Stimulated activated CD4-positive, alpha-beta T cell treated with anti-CD3 and anti-CD28 coated beads, TNF-alpha, amount 100 ng/mL, for 24 hours (primary cell): ENCODE data around the gene HNRNPD.
"Not testable (repeated sequence)": the region's sequence is repeated elsewhere in the genome, so short reads cannot be mapped to it uniquely, and the experiment has no call there.

Experiments
- DNase-seq, 3 experiments: peaks; one replicate each; pipeline ENCODE4 v3.0.0-alpha.2; 2020; ENCODE audit warnings: low read depth in 3 of 3

The HNRNPD gene, protein sequence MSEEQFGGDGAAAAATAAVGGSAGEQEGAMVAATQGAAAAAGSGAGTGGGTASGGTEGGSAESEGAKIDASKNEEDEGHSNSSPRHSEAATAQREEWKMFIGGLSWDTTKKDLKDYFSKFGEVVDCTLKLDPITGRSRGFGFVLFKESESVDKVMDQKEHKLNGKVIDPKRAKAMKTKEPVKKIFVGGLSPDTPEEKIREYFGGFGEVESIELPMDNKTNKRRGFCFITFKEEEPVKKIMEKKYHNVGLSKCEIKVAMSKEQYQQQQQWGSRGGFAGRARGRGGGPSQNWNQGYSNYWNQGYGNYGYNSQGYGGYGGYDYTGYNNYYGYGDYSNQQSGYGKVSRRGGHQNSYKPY

DNA sequence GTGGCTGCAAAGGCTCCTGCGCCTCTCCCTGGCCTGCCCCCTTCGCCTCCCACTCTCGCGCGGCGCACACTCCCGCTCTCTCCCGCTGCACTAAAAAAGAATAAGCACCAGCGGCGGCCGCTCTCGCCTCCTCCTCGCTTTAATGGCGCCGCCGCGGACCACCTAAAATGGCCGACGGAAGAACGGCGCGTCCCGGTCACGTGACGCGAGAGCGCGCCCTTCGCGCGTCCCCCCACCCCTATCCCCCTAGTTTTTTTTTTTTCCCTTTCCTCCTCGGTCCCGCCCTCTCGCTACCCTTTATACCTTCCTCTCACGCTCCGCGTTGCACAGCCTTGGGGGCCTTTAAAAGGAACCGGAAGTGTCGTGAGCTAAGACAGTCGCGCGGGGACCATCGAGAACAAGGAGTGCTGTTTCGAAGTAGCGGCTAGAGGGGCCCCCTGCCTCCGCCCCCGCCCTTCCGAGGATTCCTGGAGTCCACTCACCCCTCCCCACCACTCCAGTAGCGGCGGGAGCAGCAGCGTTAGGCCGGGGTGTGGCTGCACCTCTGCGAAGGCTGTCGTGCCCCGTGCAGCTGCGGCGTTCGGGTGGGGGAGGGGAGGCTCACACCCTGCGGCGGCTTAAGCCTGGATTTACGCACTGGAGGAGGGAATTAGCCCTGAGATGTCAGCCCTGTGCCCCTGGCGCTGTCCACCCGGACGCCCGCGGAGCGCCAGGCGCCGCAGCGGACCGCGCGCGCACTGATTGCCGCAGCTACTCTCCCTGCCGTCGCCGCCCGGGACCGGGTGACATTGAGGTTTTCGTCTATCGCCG is at the start of gene HNRNPD:
Gene HNRNPD, minus strand, starts transcription at position 176 of the 810 bp plus-strand sequence. CDS start 313 bp downstream, outside the sequence.
- DNase-seq = peak; percentile 82 to 95 (median 86)

DNA sequence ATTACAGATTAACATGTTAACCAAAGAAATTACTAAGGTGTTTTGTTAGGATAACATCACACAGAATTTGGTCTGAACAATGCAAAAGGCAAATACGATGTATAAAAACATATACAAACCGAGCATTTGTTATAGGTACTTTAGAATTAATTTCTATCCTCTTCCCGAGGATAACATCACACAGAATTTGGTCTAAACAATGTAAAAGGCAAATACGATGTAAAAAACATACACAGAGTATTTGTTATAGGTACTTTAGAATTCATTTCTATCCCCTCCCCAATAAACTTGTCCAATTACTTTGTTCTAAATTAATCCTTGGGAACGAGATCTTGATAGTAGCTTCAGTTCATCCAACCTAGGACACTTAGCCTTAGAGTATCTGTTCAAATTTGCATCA is 48.8 kb upstream of the HNRNPD start:
- DNase-seq = no peak

DNA sequence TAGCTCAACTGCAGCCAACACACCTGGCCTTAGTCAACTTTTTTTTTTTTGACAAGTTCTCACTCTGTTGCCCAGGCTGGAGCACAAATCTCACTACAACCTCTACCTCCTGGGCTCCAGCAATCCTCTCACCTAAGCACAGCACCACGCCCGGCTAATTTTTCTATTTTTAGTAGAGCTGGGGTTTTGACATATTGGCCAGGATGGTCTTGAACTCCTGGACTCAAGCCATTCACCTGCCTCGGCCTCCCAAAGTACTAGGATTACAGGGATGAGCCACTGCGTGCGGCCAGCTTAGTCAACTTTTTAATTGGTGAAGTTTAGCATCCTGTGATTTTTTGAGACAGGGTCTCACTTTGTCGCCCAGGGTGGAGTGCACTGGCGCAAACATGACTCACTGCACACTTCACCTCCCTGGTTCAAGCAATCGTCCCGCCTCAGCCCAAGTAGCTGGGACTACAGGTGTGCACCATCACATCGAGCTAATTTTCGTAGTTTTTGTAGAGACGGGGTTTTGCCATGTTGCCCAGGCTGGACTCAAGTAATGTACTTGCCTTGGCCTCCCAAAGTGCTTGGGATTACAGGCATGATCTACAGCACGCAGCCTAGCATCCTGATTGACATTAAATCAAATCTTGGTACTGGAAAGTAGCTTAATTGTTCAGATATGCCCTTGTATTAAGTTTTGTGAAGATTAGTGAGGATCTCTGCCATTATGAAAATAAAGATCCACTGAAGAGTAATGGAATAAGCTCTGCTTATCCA is 48.2 kb upstream of the HNRNPD start:
- no peak for DNase-seq

DNA sequence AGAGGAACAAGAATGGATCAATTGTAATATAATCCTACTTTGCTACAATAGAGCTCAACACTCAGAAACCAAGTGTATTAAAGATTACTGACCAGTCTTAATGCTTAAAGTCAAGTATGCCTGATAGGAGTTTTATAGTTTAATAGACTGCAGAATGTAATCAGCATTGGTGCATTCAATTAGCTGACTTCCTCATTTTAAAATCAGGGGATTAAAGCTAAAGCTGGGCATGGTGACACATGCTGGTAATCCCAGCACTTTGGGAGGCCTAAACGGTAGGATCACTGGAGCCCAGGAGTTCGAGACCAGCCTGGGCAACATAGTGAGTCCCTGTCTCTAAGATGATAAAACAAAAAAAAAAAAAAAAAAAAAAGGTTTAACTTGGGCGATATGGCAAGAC is 45.7 kb upstream of the HNRNPD start:
- no peak for DNase-seq

DNA sequence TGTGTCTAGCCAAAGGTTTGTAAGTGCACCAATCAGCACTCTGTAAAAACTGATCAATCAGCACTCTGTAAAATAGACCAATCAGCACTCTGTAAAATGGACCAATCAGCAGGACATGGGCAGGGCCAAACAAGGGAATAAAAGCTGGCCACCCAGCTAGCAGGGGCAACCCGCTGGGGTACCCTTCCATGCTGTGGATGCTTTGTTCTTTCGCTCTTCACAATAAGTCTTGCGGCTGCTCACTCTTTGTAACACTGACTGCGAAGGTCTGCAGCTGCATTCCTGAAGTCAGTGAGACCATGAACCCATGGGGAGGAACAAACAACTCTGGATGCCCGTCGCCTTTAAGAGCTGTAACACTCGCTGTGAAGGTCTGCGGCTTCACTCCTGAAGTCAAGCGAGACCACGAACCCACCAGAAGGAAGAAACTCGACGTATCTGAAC is 42.2 kb upstream of the HNRNPD start:
- DNase-seq = no peak

DNA sequence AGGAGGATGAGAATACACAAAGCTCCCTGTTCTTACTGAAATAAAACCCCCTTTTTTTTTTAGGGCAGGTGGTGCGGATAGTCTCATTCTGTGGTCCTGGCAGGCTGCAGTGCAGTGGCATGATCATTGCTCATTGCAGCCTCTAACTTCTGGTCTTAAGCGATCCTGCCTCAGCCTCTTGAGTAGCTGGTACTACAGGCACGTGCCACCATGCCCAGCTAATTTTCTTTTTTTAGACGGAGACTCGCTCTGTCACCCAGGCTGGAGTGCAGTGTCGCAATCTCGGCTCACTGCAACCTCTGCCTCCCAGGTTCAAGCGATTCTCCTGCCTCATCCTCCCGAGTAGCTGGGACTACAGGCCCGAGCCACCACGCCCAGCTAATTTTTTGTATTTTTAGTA is 41.3 kb upstream of the HNRNPD start:
- DNase-seq = not testable (repeated sequence)

DNA sequence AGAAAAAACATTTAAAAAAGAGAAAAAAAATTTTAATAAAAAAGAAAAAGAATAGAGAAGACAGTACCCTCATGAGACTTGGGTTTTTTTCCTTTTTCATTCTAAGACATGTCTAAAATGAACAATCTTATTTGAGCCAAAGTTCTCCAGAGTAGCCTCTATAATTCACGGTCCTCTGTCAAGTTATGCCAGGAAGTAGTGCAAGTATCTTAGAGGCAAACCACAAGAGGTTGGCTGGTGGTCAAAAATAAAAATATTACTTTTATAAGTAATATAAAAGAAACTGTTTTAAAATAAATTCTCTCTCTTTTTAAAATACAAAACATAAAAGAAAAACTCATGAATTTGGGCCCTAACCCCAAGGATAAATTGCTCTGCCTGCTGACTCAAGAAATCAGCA is 29.9 kb upstream of the HNRNPD start:
- DNase-seq = no peak

DNA sequence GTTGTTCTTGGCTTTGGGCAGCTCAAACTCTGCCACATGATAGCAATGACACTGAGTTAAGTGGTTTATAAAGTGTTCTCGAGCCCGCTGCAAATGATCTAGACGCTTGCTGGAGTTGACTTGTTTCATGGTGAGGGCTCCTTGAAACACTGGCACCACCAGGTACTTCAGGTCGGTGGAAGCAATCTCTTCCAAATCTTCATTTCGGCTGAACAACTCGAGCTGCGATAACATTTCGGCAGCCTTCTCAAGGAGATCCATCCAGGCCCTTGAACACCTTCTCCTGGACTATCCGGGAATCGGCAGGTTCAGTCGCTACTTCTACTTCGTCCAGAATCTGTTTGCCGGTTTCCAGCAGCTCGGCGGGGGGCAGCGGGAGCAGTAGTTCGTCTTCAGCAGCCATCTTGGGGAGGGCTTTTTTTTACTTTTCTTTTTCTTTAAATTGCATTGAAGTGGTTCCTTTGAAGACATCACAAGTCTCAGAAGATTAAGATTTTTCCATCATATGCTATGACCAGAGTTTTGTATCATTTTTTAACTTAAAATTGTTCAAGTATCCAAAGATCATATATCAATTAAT is 28.5 kb upstream of the HNRNPD start:
- no peak for DNase-seq

DNA sequence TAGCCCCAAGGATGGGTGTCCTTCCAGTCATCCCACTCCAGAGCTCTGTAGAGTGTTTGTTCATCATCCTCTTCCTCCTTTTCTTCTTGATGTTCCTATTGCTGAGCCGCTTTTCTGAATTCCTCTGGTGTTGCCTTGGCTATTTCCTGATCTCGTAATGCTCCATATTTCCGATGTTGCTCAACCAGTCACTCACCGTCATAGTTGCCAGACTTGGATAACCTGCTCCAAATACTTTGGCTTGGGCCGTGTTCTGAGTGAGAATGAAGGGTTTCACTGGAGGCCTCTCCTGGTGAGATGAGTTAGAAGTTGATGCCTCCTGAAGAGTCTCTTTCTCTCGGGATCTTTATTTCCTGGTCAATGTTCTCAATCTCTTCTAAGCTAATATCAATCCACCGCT is 27.8 kb upstream of the HNRNPD start:
- no peak for DNase-seq

DNA sequence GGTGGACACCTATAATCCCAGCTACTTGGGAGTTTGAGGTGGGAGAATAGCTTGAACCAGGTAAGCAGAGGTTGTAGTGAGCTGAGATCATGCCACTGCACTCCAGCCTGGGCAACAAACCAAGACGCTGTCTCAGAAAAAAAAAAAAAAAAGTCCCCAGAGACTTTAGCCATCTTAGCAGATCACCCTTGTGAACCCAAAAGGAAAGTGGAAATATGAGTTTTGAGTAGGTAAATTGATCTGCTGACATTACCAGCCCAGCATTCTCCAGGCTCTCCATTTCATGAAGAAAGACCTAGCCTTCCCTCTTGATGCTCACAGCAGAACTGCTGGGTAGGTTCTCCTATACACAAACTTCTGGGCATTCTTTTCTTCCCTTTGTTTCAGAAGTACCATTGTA is 24.5 kb upstream of the HNRNPD start:
- DNase-seq = no peak

DNA sequence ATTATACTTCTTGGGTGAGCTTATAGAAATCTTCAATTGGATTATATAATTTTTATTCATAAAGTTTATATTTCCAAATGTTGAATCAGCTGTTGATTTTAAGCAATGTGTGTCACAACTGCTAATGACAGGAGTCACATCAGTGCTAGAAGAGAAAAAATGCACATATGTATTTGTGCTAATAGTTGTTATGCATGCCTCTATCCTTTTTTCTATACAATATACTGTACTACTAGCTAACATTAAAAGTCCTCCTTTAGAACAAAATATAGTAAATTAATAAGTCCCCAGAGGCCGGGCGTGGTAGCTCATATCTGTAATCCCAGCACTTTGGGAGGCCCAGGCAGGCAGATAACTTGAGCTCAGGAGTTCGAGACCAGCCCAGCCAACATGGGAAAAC is 23.7 kb upstream of the HNRNPD start:
- no peak for DNase-seq

DNA sequence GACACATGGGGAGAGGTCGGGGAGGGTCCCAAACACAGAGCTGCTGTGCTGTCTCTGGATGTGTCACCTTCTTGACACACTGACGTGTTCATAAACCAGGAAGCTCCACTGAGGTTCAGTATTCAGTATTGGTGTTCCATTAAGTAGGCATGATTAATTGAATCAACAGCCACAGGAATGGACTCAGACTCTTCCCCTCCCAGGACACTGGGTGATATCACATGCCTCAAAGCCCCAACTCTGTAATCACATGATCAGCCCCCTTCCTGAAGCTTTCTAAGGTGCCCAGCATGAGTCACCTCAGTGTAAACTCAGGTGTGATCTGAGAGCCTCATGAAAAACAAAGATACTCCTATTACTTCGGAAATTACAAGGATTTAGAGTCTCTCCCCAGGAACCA is 21.1 kb upstream of the HNRNPD start:
- DNase-seq = no peak

DNA sequence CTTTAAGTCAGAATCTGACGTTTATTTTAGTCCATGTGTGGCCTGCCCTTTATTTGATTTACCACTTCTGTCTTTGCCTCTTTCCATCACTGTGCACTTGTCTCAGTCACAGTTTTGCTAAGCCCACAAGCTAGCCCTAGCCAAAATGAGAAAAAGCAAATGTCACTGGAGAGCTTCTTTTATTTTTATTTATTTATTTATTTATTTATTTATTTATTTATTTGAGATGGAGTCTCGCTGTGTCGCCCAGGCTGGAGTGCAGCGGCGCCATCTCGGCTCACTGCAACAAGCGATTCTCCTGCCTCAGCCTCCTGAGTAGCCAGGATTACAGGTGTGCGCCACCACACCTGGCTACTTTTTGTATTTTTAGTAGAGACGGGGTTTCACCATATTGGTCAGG is 16.3 kb upstream of the HNRNPD start:
- not testable (repeated sequence) for DNase-seq

DNA sequence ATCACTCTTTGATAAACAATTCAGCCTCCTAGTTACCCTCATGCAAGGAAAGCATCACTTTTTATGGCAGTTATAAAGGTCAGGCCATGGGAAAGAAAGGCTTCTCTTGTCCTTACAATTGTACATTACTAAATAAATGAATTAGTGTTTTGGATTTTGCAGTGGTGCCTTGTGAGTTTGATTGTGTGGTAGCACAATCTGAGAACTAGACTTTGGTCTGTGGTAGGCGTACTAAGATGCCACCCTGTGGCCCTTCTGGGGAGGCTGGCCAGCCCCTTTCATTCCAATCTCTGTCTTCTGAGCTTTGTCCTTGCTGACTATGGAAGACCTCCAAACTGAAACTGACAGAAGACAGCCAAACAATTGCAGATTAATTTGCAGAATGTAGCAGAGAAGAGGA is 14.6 kb upstream of the HNRNPD start:
- DNase-seq = no peak

DNA sequence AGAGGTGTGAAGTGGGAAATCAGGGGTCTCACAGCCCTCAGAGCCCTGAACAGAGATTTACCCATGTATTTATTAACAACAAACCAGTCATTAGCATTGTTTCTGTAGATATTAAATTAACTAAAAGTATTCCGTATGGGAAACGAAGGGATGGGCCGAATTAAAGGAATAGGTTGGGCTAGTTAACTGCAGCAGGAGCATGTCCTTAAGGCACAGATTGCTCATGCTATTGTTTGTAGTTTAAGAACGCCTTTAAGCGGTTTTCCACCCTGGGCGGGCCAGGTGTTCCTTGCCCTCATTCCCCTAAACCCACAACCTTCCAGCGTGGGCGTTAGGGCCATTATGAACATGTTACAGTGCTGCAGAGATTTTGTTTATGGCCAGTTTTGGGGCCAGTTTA is 12.5 kb upstream of the HNRNPD start:
- not testable (repeated sequence) for DNase-seq

DNA sequence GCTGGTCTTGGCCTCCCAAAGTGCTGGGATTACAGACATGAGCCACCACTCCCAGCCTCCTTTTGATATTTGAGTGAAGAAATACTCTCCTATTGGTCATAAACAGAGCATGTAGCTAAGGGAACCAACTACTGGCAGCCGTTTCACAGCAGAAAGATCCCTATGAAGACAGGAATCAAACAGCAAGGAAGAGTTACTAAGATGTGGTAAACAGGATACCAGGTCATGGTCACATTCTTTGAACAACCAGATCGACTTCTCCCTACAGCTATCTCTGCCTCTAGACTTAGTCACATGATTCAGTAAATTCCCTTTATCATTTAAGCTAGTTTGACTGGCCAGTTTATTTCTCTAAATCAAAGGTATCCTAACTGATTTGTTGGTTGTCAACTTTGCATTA is 9.0 kb upstream of the HNRNPD start:
- no peak for DNase-seq

DNA sequence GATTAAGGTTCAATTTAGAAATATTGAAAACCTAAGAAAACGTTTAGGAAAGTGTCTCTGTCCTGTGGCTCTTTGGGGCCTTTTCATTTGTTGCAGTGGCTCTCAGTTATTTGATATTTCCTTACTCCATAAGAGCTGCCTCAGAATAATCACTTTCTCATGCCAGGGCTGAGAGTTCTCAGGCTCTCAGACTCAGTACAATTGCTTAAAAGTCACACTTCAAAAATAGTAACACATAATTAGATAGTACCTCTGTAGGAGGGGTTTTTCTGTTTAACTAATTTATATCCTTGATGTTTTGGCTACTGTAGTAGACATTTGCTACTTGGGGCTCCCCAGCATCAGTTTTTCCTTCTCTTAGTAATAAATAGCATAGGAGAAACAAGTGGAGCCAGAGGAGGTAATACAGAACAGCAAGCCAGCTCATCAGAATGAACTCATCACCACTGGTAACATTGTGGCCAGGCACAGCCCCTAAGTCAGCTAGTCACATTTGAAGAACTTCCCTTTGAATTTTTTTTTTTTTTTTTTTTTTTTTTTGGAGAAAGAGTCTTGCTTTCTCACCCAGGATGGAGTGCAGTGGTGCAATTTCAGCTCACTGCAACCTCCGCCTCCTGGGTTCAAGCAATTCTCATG is 8.0 kb upstream of the HNRNPD start:
- no peak for DNase-seq

DNA sequence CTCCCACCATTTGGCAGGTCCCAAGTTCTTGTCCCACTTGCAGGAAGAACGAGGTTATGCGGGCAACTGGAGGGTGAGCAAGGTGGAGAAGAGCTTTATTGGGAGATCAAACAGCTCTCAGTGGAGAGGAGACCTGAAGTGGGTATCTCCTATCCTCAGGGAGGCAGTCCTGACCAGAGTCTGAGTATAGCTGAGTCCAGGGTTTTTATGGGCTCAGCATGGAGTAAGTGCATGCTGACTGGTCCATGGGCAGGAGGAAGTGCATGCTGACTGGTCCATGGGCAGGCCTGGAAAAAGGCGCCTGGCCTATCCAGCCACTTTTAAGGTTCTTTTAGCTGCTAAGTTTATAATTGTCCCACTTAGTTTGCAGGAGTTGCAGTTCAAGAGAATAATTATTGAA is 7.4 kb upstream of the HNRNPD start:
- DNase-seq = no peak

DNA sequence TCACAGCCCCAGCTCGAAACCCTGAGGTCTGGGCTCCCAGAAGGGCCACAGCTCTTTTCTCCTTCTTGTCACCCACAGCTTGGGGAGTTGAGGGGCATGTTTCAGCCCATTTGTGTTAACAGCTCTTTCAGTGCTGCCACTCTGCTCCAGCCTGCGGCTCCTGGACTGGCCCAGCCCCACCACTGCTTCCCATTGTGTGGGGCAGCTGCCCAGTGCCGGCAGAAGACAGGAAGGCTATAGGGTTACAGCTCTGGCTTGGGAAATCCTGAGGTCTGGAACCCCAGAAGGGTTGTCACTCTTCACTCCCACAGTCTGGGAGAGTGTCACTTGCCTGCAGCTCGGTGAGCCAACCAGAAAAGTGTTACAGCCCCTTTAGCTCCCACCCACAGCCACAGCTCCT is 7.0 kb upstream of the HNRNPD start:
- no peak for DNase-seq

DNA sequence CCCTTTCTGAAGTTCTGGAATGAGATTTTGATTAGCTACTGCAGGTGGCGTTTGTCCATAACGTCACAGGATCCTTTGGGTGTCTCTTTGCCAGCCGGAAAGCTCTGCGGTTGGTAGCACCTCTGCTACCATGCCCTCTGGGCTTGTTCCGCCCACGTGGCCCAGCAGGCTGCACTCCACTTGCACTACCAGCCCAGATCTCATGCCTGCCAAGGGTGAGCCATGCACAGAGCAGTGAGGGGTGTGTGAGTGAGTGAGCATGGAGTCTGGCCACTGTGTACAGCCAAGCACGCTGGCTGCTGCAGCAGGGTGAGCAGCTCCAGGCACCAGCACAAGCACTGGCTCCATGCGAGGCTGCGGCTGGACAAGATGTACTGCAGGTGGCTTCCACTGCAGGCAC is 6.6 kb upstream of the HNRNPD start:
- DNase-seq = no peak

DNA sequence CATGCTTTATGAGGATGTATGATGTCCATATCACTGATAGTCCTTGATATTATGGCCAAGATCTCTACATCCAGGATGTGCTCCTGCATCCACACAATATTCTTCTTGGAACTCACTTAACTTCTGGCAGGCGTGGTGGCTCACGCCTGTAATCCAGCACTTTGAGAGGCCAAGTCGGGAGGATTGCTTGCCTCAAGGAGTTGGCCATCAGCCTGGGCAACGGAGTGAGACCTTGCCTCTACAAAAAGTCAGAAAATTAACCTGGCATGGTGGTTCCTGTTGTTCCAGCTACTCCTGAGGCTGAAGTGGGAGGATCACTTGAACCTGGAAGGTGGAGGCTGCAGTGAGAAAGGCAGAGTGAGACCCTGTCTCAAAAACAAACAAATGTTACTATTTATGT is 2.3 kb upstream of the HNRNPD start:
- DNase-seq = no peak

DNA sequence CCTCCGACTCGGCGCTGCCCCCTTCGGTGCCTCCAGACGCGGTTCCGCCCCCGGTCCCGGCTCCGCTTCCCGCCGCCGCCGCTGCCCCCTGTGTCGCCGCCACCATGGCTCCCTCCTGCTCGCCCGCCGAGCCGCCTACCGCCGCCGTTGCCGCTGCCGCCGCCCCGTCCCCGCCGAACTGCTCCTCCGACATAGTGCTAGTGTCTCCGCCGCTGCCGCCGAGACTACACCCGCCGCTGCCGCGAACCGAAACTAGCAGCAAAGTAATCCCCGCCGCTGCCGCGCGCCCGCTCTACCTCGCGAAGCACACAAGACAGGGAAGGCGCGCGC is 340 bp downstream of the HNRNPD start:
- DNase-seq = peak in 1 of 3 experiments; percentile 45
